HepG2 (cell line): ENCODE data around the gene AHRR. TPM values are rescaled to one million over a fixed set of nuclear protein-coding genes. Genes with fewer than 3 reads are reported as not detected.
"Not testable (repeated sequence)": the region's sequence is repeated elsewhere in the genome, so short reads cannot be mapped to it uniquely, and the experiment has no call there.

Experiments
- ATAC-seq: fragments of 200-7000 bp; cut with Tn5 transposase; 3 replicates; pipeline ENCODE4 v1.9.1; 2020; ENCODE audit warnings: mild to moderate bottlenecking, moderate library complexity
- BruUV-seq: library from RNA; stranded (reverse); fragments of 400-500 nt; replicated peaks from 2 replicates; lab custom pipeline; 2021; lab: Mats Ljungman, UMichigan
- CTCF ChIA-PET: fragments of 300-600 bp; formaldehyde crosslinking; extraction: SDS; loops from one replicate; lab custom pipeline; 2021; ENCODE audit warnings: low total read pairs, inconsistent platforms, low intra/inter-chr PET ratio; lab: Yijun Ruan, JAX
- POLR2A ChIA-PET: fragments of 350-600 bp; sonication (Branson Sonifier 250); formaldehyde crosslinking; loops from one replicate; lab custom pipeline; 2020; ENCODE audit warnings: antibody characterized with exemption, inconsistent platforms; lab: Yijun Ruan, JAX
- DNase-seq: peaks from one replicate; pipeline ENCODE4 v3.0.0-alpha.2; 2015; ENCODE audit warnings: low spot score
- FAIRE-seq: peaks from 3 replicates; lab custom pipeline; 2011; peaks lifted over from hg19 to GRCh38; lab: Jason Lieb, UNC
- H2AFZ ChIP-seq: one replicate; pipeline ENCODE4 v1.6.1; 2011; ENCODE audit warnings: low read length, inconsistent platforms
- H3K27ac ChIP-seq: fragments of 300-600 bp; 3 replicates; pipeline ENCODE4 v1.8.0; 2011; ENCODE audit warnings: mixed run types, mild to moderate bottlenecking, mixed read lengths, low read length, inconsistent platforms; ENCODE audit not compliant: insufficient read depth; ENCODE audit errors: extremely low read length
- H3K27me3 ChIP-seq, 2 experiments: fragments of 200-600 bp in 1 of 2; 2 replicates in 1 of 2; 3 replicates in 1 of 2; pipeline versions ENCODE4 v1.6.0 to v1.8.0; 2011; ENCODE audit warnings: low read length in 2 of 2, mild to moderate bottlenecking in 2 of 2, moderate library complexity in 2 of 2, inconsistent platforms in 1 of 2; ENCODE audit not compliant: insufficient read depth in 2 of 2, control insufficient read depth in 1 of 2
- H3K36me3 ChIP-seq, 2 experiments: fragments of 200-600 bp in 1 of 2; replicated peaks in 1 of 2; 2 replicates in 1 of 2; 3 replicates in 1 of 2; pipeline versions ENCODE4 v1.5.1 to v1.8.0; 2011; ENCODE audit warnings: low read length in 2 of 2, inconsistent platforms in 1 of 2; ENCODE audit not compliant: insufficient read depth in 2 of 2, control insufficient read depth in 1 of 2
- H3K4me1 ChIP-seq: 2 replicates; pipeline ENCODE4 v1.5.1; 2012; ENCODE audit warnings: low read length, inconsistent platforms; ENCODE audit not compliant: insufficient read depth
- H3K4me2 ChIP-seq: 2 replicates; pipeline ENCODE4 v1.6.0; 2011; ENCODE audit warnings: low read depth, low read length, inconsistent platforms
- H3K4me3 ChIP-seq, 3 experiments: fragments of 200-600 bp in 1 of 3; sonication (generic), shearing (Covaris generic) in 1 of 3; replicated peaks in 1 of 3; 2 replicates each; pipeline ENCODE4 v1.5.1; 2011 to 2016; ENCODE audit warnings: low read length in 3 of 3, inconsistent platforms in 2 of 3, low read depth in 2 of 3, mild to moderate bottlenecking in 2 of 3, control low read depth in 1 of 3, mixed read lengths in 1 of 3; ENCODE audit not compliant: insufficient read depth in 1 of 3
- H3K79me2 ChIP-seq: one replicate; pipeline ENCODE4 v1.6.1; 2011; ENCODE audit warnings: low read length, inconsistent platforms; ENCODE audit not compliant: insufficient read depth
- H3K9ac ChIP-seq: 2 replicates; pipeline ENCODE4 v1.6.0; 2011; ENCODE audit warnings: mild to moderate bottlenecking, low read depth, low read length, inconsistent platforms; ENCODE audit not compliant: insufficient read depth
- H3K9me3 ChIP-seq: 2 replicates; pipeline ENCODE4 v1.5.1; 2012; ENCODE audit warnings: mild to moderate bottlenecking, low read length
- H4K20me1 ChIP-seq: 2 replicates; pipeline ENCODE4 v1.6.0; 2011; ENCODE audit warnings: inconsistent platforms, mild to moderate bottlenecking, low read length, moderate library complexity; ENCODE audit not compliant: insufficient read depth
- ARID2 ChIP-seq: sonication (generic); formaldehyde crosslinking; IDR thresholded peaks from 2 replicates; pipeline ENCODE4 v1.8.1; 2022; ENCODE audit warnings: mild to moderate bottlenecking, missing genetic modification reagents, borderline replicate concordance
- ATF7 ChIP-seq, 2 experiments: fragments of 450-650 bp in 1 of 2; sonication (generic) in 1 of 2; formaldehyde crosslinking in 1 of 2; IDR thresholded peaks; 2 replicates each; pipeline versions ENCODE4 v1.4.0 to v1.6.1; 2016 to 2020; ENCODE audit warnings: antibody characterized with exemption in 1 of 2, mild to moderate bottlenecking in 1 of 2, missing genetic modification reagents in 1 of 2
- MEF2D ChIP-seq: sonication (generic); formaldehyde crosslinking; IDR thresholded peaks from 2 replicates; pipeline ENCODE4 v1.5.1; 2020; ENCODE audit warnings: mild to moderate bottlenecking, missing genetic modification reagents
- POLR2AphosphoS2 ChIP-seq: IDR thresholded peaks from 2 replicates; pipeline ENCODE4 v1.6.1; 2011; ENCODE audit warnings: low read depth, low read length, improper control_type of control experiment
- SP1 ChIP-seq, 2 experiments: fragments of 450-650 bp in 1 of 2; sonication (generic) in 1 of 2; formaldehyde crosslinking in 1 of 2; IDR thresholded peaks; 2 replicates each; pipeline versions ENCODE4 v1.4.0 to v1.6.1; 2016 to 2020; ENCODE audit warnings: missing genetic modification reagents in 1 of 2
- TEAD2 ChIP-seq: sonication (generic); formaldehyde crosslinking; IDR thresholded peaks from 2 replicates; pipeline ENCODE4 v1.9.0; 2021; ENCODE audit warnings: missing genetic modification reagents
- WGBS: methylation state at CpG from one replicate; pipeline ENCODE4 v1.1.6; 2017; ENCODE audit warnings: low lambda C conversion rate; 5-methylcytosine and 5-hydroxymethylcytosine counted together
- in situ Hi-C: cut with HindIII; loops from 2 replicates; pipeline ENCODE4 v1.10.0; 2017; ENCODE audit warnings: low pct_unique_long_range_greater_than_20kb; ENCODE audit not compliant: extremely low pct_ligation_motif_present
- intact Hi-C: fragments of 100-400 bp; cut with micrococcal nuclease; formaldehyde crosslinking; loops from one replicate; pipeline ENCODE4 v1.10.0; 2022; ENCODE audit not compliant: unreplicated experiment
- polyA plus RNA-seq, 8 experiments: library from polyadenylated mRNA; depleted of rRNA in 3 of 8; stranded (reverse) in 7 of 8; unstranded in 1 of 8; fragments of >200 nt; fragmentation: Illumina TruSeq in 4 of 8; extraction: Trizol in 4 of 8; gene quantifications; 2 replicates each; pipeline versions ENCODE4 v1.2.1 to v1.2.3, GENCODE V29; 2011 to 2016; ENCODE audit warnings: low read depth in 4 of 8, missing spikeins in 1 of 8, mixed read lengths in 1 of 8; ENCODE audit not compliant: insufficient read depth in 1 of 8
- total RNA-seq, 5 experiments: library from RNA; depleted of rRNA; stranded (reverse); fragments of >200 nt; fragmentation: Illumina TruSeq; extraction: Trizol; gene quantifications; 2 replicates each; pipeline ENCODE4 v1.2.3, GENCODE V29; 2016; ENCODE audit warnings: low read depth in 1 of 5
- TF ChIP-seq, protein P1 (sequence below): sonication (generic); formaldehyde crosslinking; IDR thresholded peaks from 2 replicates; pipeline ENCODE4 v1.5.1; 2020; ENCODE audit warnings: mild to moderate bottlenecking, moderate library complexity, missing genetic modification reagents
- TF ChIP-seq, protein P2 (sequence below): IDR thresholded peaks from 2 replicates; pipeline ENCODE4 v1.6.1; 2016; ENCODE audit warnings: missing compliant biosample characterization, missing genetic modification reagents, borderline replicate concordance

The AHRR gene
- total and polyA plus RNA-seq, 2 of the 13 experiments (the other 11 are each of a cell fraction or from before 2014, with no cell fraction given): 0.28 to 0.35 TPM

DNA sequence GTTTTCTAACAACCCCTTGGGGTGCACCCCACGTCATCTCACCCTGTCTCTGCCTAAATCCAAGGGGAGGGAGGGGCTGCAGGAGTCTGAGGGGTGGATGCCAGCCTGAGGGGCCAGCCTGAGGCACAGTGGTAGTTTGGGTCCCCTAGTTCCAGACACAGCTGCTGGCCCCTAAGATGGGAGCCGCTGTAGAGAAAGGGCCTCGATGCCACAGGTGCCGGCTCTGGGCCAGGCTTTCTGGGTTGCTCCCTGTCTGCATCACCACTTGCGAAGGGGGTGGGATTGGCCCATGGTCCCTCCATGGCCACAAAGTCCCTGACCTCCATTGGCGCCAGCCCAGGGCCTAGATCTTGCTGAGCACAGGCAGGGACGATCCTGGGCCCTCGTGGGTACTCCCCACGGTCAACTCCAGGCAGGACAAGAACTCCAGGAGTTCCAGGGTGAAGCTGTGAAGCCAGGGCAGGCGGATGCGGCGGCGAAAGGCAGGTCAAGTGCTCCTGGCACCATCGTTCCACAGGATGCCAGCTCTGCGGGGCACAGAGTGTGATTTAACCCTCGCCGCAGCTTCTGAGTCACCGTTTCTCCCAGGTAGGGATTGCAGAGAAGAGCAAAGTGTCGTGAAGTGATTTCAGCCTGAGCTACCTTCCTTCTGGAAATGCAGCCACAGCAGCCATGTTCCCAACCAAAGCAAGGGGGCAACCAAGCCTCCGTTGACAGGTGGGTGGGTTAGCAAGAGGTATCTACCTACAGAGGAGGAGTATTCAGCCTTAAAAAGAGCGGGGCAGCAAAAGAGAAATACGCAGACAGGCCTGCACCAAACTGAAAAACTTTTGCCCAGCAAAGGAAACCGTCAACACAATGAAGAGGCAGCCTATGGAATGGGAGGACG lies 79.9 kb downstream of the AHRR start (continued):
- TF ChIP-seq, protein P1, sequence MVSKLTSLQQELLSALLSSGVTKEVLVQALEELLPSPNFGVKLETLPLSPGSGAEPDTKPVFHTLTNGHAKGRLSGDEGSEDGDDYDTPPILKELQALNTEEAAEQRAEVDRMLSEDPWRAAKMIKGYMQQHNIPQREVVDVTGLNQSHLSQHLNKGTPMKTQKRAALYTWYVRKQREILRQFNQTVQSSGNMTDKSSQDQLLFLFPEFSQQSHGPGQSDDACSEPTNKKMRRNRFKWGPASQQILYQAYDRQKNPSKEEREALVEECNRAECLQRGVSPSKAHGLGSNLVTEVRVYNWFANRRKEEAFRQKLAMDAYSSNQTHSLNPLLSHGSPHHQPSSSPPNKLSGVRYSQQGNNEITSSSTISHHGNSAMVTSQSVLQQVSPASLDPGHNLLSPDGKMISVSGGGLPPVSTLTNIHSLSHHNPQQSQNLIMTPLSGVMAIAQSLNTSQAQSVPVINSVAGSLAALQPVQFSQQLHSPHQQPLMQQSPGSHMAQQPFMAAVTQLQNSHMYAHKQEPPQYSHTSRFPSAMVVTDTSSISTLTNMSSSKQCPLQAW (CRISPR knock-in tag): no peak
- no peak for TF ChIP-seq POLR2AphosphoS2
- no peak for TF ChIP-seq MEF2D (CRISPR knock-in tag)
- TF ChIP-seq ATF7 (IDR thresholded peaks at IDR 0.05): no peak
- no peak for TF ChIP-seq ATF7 (CRISPR knock-in tag; IDR thresholded peaks at IDR 0.05)
- TF ChIP-seq, protein P2, sequence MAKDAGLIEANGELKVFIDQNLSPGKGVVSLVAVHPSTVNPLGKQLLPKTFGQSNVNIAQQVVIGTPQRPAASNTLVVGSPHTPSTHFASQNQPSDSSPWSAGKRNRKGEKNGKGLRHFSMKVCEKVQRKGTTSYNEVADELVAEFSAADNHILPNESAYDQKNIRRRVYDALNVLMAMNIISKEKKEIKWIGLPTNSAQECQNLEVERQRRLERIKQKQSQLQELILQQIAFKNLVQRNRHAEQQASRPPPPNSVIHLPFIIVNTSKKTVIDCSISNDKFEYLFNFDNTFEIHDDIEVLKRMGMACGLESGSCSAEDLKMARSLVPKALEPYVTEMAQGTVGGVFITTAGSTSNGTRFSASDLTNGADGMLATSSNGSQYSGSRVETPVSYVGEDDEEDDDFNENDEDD (CRISPR knock-in tag): no peak
- TF ChIP-seq ARID2 (CRISPR knock-in tag): no peak
- TF ChIP-seq SP1 (IDR thresholded peaks at IDR 0.05): no peak
- TF ChIP-seq SP1 (CRISPR knock-in tag; IDR thresholded peaks at IDR 0.05): no peak
- TF ChIP-seq TEAD2 (CRISPR knock-in tag): no peak
- TF ChIP-seq, all 625 proteins: peak for 0

DNA sequence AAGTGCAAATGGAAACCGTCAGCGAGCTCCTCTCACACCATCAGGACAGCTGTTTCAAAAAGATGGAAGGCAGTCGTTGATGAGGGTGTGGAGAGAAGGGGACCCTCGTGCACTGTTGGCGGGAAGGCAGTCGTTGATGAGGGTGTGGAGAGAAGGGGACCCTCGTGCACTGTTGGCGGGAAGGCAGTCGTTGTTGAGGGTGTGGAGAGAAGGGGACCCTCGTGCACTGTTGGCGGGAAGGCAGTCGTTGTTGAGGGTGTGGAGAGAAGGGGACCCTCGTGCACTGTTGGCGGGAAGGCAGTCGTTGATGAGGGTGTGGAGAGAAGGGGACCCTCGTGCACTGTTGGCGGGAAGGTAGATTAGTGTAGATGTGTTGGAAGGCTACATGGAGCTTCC lies 80.7 kb downstream of the AHRR start:
- H3K27me3 ChIP-seq, H3K27ac ChIP-seq, H2AFZ ChIP-seq, CTCF ChIA-PET, in situ Hi-C loops, H3K79me2 ChIP-seq, H4K20me1 ChIP-seq, ATAC-seq, H3K4me2 ChIP-seq, H3K9ac ChIP-seq, intact Hi-C loops, DNase-seq, BruUV-seq, FAIRE-seq, H3K4me3 ChIP-seq, POLR2A ChIA-PET, H3K36me3 ChIP-seq, H3K9me3 ChIP-seq: not testable (repeated sequence)
- 86% methylated on average over 17 of the region's 17 CpGs for WGBS
- H3K4me1 ChIP-seq: peaks cover 12% of the 10 kb centered on the region
